ENCODE measurements around the gene MUSK.
"Not testable (repeated sequence)": the region's sequence is repeated elsewhere in the genome, so short reads cannot be mapped to it uniquely, and the experiment has no call there.

The MUSK gene

GRCh38 chr9:110763568-110763967, 95.0 kb downstream of the MUSK start:
- DNase-seq (ENCODE audit: low read depth) = no peak

DNA sequence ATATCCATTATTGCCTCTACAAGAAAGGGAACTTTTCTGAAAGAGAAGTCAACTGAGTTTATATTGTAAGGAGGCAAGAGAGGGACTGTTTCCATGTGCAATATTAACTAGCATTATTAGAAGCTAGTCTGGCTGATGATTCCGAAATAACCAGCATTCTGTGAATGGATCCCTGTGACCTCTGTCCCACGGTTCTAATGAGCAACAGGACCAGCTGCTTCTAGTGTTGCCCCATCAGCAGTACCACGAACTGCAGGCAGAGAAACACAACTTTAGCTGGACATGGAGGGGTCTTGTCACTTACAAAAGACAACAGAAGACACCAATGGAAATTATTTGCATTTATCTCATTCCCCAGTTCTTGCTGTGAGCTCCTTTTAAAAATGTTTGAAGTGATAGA, 95.4 kb downstream of the MUSK start:
- DNase-seq (ENCODE audit: low read depth) = no peak

DNA sequence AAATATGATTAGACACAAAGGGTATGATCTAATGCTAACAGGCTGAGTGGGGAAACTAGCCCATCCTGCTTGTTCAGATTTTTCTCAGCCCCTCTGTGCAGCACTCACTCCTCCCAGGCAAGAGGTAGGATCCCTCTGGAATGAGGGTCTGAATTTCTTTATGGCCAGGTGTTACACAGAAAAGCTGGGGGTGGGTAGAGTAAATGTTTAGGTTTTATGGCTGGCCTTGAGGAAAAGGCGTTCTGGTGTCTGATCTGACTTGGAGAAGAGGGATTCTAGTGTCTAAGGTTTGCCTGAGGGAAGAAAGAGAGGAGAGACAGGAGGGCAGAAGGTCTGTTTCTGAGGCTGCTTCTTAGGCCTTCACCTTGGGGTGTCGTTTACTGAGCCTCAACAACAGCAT, 97.3 kb downstream of the MUSK start:
- no peak for DNase-seq (ENCODE audit: low read depth)

- DNase-seq (ENCODE audit: low read depth) = no peak
Measured at GRCh38 chr9:110767559-110768063, 99.0 kb downstream of the MUSK start.

DNA sequence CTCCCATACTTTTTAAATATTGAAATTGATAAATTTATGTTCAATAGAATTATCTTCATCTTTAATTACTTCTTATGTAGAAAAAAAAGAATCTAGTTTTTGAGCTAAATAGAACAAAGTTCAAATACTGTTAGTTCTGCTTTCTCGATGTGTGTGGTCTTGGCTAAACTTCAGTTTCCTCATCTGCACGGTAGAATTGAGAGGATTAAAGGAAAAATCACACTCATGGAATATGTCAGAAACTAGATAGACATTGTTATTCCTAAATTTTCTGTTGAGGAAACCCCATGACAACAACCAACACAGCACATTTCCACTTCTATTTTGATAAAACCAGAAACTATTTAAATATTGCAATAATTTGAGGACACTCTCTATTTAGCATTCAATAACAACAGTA, 100.3 kb downstream of the MUSK start:
- DNase-seq (ENCODE audit: low read depth) = no peak

DNA sequence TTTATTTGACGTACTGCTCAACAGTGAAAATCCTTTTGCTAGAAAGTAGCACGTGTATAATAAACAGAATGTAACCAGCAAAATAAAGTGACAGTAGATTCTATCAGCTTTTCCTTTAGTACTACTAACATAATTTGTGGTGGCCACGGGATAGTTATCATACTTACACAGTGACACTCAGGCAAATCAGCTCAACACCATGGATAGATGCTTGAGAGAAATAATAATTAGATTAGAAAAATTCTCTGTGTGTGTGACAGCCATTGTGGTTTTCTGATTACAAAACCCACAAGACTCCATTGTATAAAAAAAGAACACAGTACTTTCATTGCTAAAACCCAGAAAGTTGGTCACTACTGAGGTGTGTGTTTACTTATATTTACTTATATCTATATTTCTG, 101.1 kb downstream of the MUSK start:
- no peak for DNase-seq (ENCODE audit: low read depth)

- DNase-seq (ENCODE audit: low read depth) = no peak
Measured at GRCh38 chr9:110775724-110776123, 107.1 kb downstream of the MUSK start.

DNA sequence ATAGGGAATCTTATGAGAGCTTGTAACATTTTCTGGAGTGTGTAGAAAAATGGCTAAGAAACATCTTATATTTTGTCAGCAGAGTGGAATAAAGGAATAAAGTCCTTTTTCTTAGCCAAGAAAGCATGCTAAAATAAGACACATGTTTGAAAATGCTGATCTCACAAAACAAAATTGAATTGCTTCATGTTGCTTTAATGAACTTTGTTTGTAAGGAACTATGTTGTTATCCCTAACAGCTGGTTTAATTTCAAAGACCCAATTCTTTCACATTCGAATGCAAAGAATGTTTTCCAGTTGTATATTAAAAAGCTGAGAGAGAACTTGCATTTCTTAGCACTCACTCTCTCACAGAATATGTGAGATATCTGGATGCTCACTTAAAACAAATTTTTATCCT, 107.6 kb downstream of the MUSK start:
- DNase-seq (ENCODE audit: low read depth) = no peak

DNA sequence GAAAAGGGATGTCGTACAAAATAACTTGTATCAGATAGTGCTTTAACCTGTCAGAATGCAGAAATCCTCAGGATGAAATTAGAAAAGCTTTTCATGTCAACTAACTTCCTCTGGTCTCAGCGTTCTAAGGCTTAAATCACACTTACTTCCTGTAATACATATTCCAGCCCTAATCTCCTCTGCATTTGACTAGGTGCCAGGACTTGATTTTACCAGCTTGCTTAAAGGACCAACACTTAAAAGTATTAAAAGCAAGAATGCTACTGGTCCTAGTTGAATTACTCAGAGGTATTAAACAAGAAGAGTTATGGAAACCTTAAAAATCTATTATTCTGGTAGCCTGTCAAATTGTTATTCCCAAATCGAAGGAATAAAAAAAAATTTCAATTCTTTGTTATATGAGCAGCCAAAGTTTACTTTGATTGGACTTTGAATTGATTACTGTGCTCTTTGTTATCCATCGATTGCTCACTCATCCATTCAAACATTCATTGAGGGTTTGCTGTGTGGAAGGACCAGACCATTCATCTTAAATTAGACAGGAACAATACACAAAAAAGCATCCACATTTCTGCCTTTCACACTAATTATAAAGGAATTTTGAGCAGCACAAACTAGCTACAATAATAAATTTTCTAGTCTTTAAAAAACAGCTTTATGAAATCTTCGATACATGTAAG, 108.7 kb downstream of the MUSK start:
- no peak for DNase-seq (ENCODE audit: low read depth)

GRCh38 chr9:110777876-110778215, 109.3 kb downstream of the MUSK start:
- DNase-seq (ENCODE audit: low read depth) = no peak

- no peak for DNase-seq (ENCODE audit: low read depth)
Measured at GRCh38 chr9:110782701-110783100, 114.1 kb downstream of the MUSK start.

GRCh38 chr9:110784309-110784708, 115.7 kb downstream of the MUSK start:
- DNase-seq (ENCODE audit: low read depth) = no peak

- DNase-seq (ENCODE audit: low read depth) = no peak
Measured at GRCh38 chr9:110785166-110785565, 116.6 kb downstream of the MUSK start.

- not testable (repeated sequence) for DNase-seq (ENCODE audit: low read depth)
Measured at GRCh38 chr9:110788396-110788795, 119.8 kb downstream of the MUSK start.

GRCh38 chr9:110788871-110789270, 120.3 kb downstream of the MUSK start:
- no peak for DNase-seq (ENCODE audit: low read depth)

GRCh38 chr9:110797611-110798010, 129.0 kb downstream of the MUSK start:
- DNase-seq (ENCODE audit: low read depth) = no peak

GRCh38 chr9:110799396-110799795, 130.8 kb downstream of the MUSK start:
- no peak for DNase-seq (ENCODE audit: low read depth)

- no peak for DNase-seq (ENCODE audit: low read depth)
Measured at GRCh38 chr9:110801426-110801825, 132.8 kb downstream of the MUSK start.

DNA sequence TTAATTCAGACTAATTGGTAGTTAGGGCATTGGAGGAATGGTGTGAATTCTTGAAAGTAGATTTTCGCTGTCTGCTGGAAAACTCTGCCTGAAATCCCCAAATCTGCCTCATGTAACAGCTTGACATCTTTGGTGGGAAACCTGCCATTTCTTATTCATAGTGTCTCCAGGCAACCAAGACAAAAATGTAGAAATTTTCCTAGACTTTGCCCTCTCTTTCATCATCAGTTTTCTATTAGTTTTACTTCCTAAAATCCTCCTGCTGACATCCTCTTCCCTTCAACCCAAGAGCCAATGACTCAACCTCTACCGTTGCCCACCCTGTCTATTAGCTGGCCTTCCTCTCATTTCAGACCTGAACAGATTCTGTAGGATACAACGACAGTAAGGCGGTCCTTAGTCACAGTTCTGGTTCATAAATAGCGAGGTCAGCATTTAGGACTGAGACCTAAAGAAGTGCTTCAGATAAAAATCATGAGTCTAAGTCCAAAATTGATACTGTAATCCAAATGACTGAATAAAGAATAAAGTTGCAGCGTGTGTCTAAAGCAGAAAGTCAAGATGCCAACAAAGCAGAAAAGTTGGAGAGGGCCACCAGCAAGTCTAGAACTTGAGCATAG, 133.9 kb downstream of the MUSK start:
- no peak for DNase-seq (ENCODE audit: low read depth)

- no peak for DNase-seq (ENCODE audit: low read depth)
Measured at GRCh38 chr9:110807956-110808598, 139.5 kb downstream of the MUSK start.

GRCh38 chr9:110808599-110808980, 140.0 kb downstream of the MUSK start:
- no peak for DNase-seq (ENCODE audit: low read depth)

DNA sequence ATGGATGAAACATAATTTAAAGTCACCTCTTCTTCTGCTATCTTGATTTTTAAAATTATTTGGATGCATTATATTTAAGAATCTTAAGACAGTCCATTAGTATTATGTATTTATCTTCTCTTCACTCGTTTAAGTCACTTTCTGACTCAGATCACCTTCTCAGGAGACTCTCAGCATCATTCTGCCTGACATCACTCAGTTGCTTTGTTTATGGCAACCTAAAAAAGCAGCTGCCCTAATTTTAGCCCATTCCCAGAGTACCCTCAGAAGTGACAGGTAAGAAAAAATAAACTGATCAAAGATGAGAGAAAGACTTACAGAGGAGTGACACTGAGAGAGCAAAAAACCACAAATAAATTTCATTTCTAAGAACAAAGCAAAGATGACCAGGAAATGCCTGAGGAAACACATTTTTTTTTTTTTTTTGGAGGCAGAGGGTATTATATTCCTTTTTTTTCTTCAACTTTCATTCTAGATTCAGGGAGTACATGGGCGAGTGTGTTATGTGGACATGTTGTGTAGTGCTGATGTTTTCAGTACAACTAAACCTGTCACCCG, 140.5 kb downstream of the MUSK start:
- DNase-seq (ENCODE audit: low read depth) = no peak

- DNase-seq (ENCODE audit: low read depth) = no peak
Measured at GRCh38 chr9:110810262-110810976, 141.8 kb downstream of the MUSK start.

All from activated T-helper 9 cell treated with anti-CD3 and anti-CD28 coated beads, Interleukin-2, amount 50 U/mL, for 16 hours (primary cell).